Measurements from ENCODE around the gene COX7A2L.

The COX7A2L gene

DNA sequence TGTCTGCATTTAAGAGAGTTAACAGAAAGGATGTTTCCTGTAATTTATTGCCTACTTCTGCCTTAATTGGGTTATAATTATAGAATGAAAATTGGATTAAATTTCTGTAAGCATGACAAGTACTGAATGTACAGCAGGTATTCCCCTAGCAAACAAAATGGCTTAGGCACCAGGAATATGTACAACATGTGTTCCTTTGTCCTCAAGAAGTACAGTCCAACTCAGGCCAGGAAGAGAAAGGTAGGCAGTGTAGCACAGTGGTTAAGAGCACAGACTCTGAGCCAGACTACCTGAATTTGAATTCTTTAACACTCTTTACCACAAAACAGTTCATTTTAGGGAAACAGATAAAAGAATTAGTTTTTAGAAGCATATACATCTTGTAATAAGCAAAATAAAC lies 43.1 kb downstream of the COX7A2L start:
- DNase-seq = no peak
- Histone ChIP-seq H3K9me3 (ENCODE audit: control extremely low read depth in 1 of 5, control insufficient read depth in 4 of 5, insufficient read depth in 2 of 5, low read depth in 1 of 5, low read length in 4 of 5) (no peaks in the 10 kb centered on the region), H3K4me3 (ENCODE audit: control insufficient read depth in 1 of 7, extremely low read depth in 1 of 7, insufficient read depth in 4 of 7, low read depth in 2 of 7, low read length in 6 of 7) (no peak overlapping the region), H3K36me3 (ENCODE audit: control insufficient read depth in 4 of 4, insufficient read depth in 4 of 4, low read length in 3 of 4) (peaks cover 3 to 24% (median 9%) of the 10 kb centered on the region in 4 experiments), H3K27me3 (replicated peaks in 2 of 5; ENCODE audit: control insufficient read depth in 4 of 5, insufficient read depth in 5 of 5, low read length in 4 of 5) (no peaks in the 10 kb centered on the region), H3K27ac (ENCODE audit: insufficient read depth in 1 of 2, low read depth in 1 of 2, low read length in 2 of 2, poor library complexity in 1 of 2, severe bottlenecking in 2 of 2) (no peak overlapping the region), H3K4me1 (ENCODE audit: control extremely low read depth in 1 of 4, control insufficient read depth in 4 of 4, insufficient read depth in 4 of 4, low read length in 3 of 4) (peaks cover 0 to 6% (median 0%) of the 10 kb centered on the region in 4 experiments)
- CTCF ChIA-PET = no interaction called here
- POLR2A ChIA-PET = no interaction called here

- DNase-seq = no peak
- Histone ChIP-seq H3K4me3 (ENCODE audit: control insufficient read depth in 1 of 7, extremely low read depth in 1 of 7, insufficient read depth in 4 of 7, low read depth in 2 of 7, low read length in 6 of 7) (no peak overlapping the region), H3K27me3 (replicated peaks in 2 of 5; ENCODE audit: control insufficient read depth in 4 of 5, insufficient read depth in 5 of 5, low read length in 4 of 5) (no peaks in the 10 kb centered on the region), H3K27ac (ENCODE audit: insufficient read depth in 1 of 2, low read depth in 1 of 2, low read length in 2 of 2, poor library complexity in 1 of 2, severe bottlenecking in 2 of 2) (no peak overlapping the region), H3K9me3 (ENCODE audit: control extremely low read depth in 1 of 5, control insufficient read depth in 4 of 5, insufficient read depth in 2 of 5, low read depth in 1 of 5, low read length in 4 of 5) (no peaks in the 10 kb centered on the region), H3K4me1 (ENCODE audit: control extremely low read depth in 1 of 4, control insufficient read depth in 4 of 4, insufficient read depth in 4 of 4, low read length in 3 of 4) (peaks cover 0 to 6% (median 0%) of the 10 kb centered on the region in 4 experiments), H3K36me3 (ENCODE audit: control insufficient read depth in 4 of 4, insufficient read depth in 4 of 4, low read length in 3 of 4) (peaks cover 3 to 24% (median 9%) of the 10 kb centered on the region in 4 experiments)
- POLR2A ChIA-PET = interaction anchor here (0.6 kb wide), 1 partner anchor 92 kb away, joined by 3 read pairs; no protein-coding TSS in a partner anchor
- WGBS (ENCODE audit: insufficient coverage) = 96% methylated on average over 3 of the region's 3 CpGs
- CTCF ChIA-PET = no interaction called here
Observed at GRCh38 chr2:42317486-42317885, 43.5 kb downstream of the COX7A2L start.

DNA sequence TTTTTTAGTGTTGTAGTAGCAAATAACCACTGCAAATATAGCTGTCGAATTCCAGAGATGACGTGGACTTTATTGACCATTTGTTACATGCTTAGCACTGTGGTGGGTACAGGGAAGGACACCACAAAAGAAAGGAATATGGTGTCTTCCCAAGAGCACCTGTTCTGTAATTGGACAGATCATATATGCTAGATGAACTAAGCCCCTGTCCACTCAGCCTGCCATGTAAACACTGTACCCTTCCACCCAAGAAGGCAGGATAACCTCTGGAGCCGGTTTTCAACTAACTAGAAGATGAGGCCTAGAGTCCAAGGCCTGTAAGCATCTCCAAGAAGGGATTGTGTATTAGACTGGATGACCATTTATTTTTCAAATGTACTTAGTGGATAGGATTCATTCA lies 44.1 kb downstream of the COX7A2L start:
- ChIA-PET CTCF (interaction anchor here (1.3 kb wide), 1 partner anchor 10 kb away, joined by 4 read pairs; no protein-coding TSS in a partner anchor), POLR2A (interaction anchor here (0.6 kb wide), 1 partner anchor 93 kb away, joined by 3 read pairs; no protein-coding TSS in a partner anchor)
- Histone ChIP-seq H3K4me1 (ENCODE audit: control extremely low read depth in 1 of 4, control insufficient read depth in 4 of 4, insufficient read depth in 4 of 4, low read length in 3 of 4) (peaks cover 0 to 6% (median 0%) of the 10 kb centered on the region in 4 experiments), H3K27ac (ENCODE audit: insufficient read depth in 1 of 2, low read depth in 1 of 2, low read length in 2 of 2, poor library complexity in 1 of 2, severe bottlenecking in 2 of 2) (no peak overlapping the region), H3K27me3 (replicated peaks in 2 of 5; ENCODE audit: control insufficient read depth in 4 of 5, insufficient read depth in 5 of 5, low read length in 4 of 5) (no peaks in the 10 kb centered on the region), H3K9me3 (ENCODE audit: control extremely low read depth in 1 of 5, control insufficient read depth in 4 of 5, insufficient read depth in 2 of 5, low read depth in 1 of 5, low read length in 4 of 5) (no peaks in the 10 kb centered on the region), H3K4me3 (ENCODE audit: control insufficient read depth in 1 of 7, extremely low read depth in 1 of 7, insufficient read depth in 4 of 7, low read depth in 2 of 7, low read length in 6 of 7) (no peak overlapping the region), H3K36me3 (ENCODE audit: control insufficient read depth in 4 of 4, insufficient read depth in 4 of 4, low read length in 3 of 4) (peaks cover 3 to 24% (median 9%) of the 10 kb centered on the region in 4 experiments)
- WGBS (ENCODE audit: insufficient coverage) = 76% methylated on average over 3 of the region's 3 CpGs
- no peak for DNase-seq

GRCh38 chr2:42315844-42316470 lies 45.1 kb downstream of the COX7A2L start:
- POLR2A ChIA-PET = no interaction called here

GRCh38 chr2:42314892-42315468 lies 46.0 kb downstream of the COX7A2L start:
- CTCF ChIA-PET = no interaction called here

More at GRCh38 chr2:42315844-42316470, 45.1 kb downstream of the COX7A2L start:
- CTCF ChIA-PET = interaction anchor here (0.8 to 1.3 kb wide), 2 partner anchors 11 to 13 kb away, joined by 3 to 4 read pairs; no protein-coding TSS in a partner anchor
- 100% methylated on average over 4 of the region's 6 CpGs for WGBS (ENCODE audit: insufficient coverage)
- Histone ChIP-seq H3K27ac (ENCODE audit: insufficient read depth in 1 of 2, low read depth in 1 of 2, low read length in 2 of 2, poor library complexity in 1 of 2, severe bottlenecking in 2 of 2) (no peak overlapping the region), H3K4me1 (ENCODE audit: control extremely low read depth in 1 of 4, control insufficient read depth in 4 of 4, insufficient read depth in 4 of 4, low read length in 3 of 4) (peaks cover 0 to 6% (median 0%) of the 10 kb centered on the region in 4 experiments), H3K27me3 (replicated peaks in 2 of 5; ENCODE audit: control insufficient read depth in 4 of 5, insufficient read depth in 5 of 5, low read length in 4 of 5) (no peaks in the 10 kb centered on the region), H3K4me3 (ENCODE audit: control insufficient read depth in 1 of 7, extremely low read depth in 1 of 7, insufficient read depth in 4 of 7, low read depth in 2 of 7, low read length in 6 of 7) (no peak overlapping the region), H3K9me3 (ENCODE audit: control extremely low read depth in 1 of 5, control insufficient read depth in 4 of 5, insufficient read depth in 2 of 5, low read depth in 1 of 5, low read length in 4 of 5) (no peaks in the 10 kb centered on the region), H3K36me3 (ENCODE audit: control insufficient read depth in 4 of 4, insufficient read depth in 4 of 4, low read length in 3 of 4) (peaks cover 3 to 19% (median 9%) of the 10 kb centered on the region in 4 experiments)
- no peak for DNase-seq

GRCh38 chr2:42312106-42312505 lies 48.9 kb downstream of the COX7A2L start:
- Histone ChIP-seq H3K36me3 (ENCODE audit: control insufficient read depth in 4 of 4, insufficient read depth in 4 of 4, low read length in 3 of 4) (peaks cover 0 to 7% (median 4%) of the 10 kb centered on the region in 4 experiments), H3K4me3 (ENCODE audit: control insufficient read depth in 1 of 7, extremely low read depth in 1 of 7, insufficient read depth in 4 of 7, low read depth in 2 of 7, low read length in 6 of 7) (no peak overlapping the region), H3K4me1 (ENCODE audit: control extremely low read depth in 1 of 4, control insufficient read depth in 4 of 4, insufficient read depth in 4 of 4, low read length in 3 of 4) (peaks cover 0 to 6% (median 0%) of the 10 kb centered on the region in 4 experiments), H3K9me3 (ENCODE audit: control extremely low read depth in 1 of 5, control insufficient read depth in 4 of 5, insufficient read depth in 2 of 5, low read depth in 1 of 5, low read length in 4 of 5) (no peaks in the 10 kb centered on the region), H3K27me3 (replicated peaks in 2 of 5; ENCODE audit: control insufficient read depth in 4 of 5, insufficient read depth in 5 of 5, low read length in 4 of 5) (no peaks in the 10 kb centered on the region), H3K27ac (ENCODE audit: insufficient read depth in 1 of 2, low read depth in 1 of 2, low read length in 2 of 2, poor library complexity in 1 of 2, severe bottlenecking in 2 of 2) (no peak overlapping the region)
- POLR2A ChIA-PET = no interaction called here
- no peak for DNase-seq
- CTCF ChIA-PET = no interaction called here
- WGBS (ENCODE audit: insufficient coverage) = no CpG with 5 or more reads among the region's 4 CpGs

More at GRCh38 chr2:42314892-42315468, 46.0 kb downstream of the COX7A2L start:
- no peak overlapping the region for H3K4me3 ChIP-seq (ENCODE audit: control insufficient read depth in 1 of 7, extremely low read depth in 1 of 7, insufficient read depth in 4 of 7, low read depth in 2 of 7, low read length in 6 of 7)
- H3K27ac ChIP-seq (ENCODE audit: insufficient read depth in 1 of 2, low read depth in 1 of 2, low read length in 2 of 2, poor library complexity in 1 of 2, severe bottlenecking in 2 of 2) = no peak overlapping the region
- no peaks in the 10 kb centered on the region for H3K27me3 ChIP-seq (replicated peaks in 2 of 5; ENCODE audit: control insufficient read depth in 4 of 5, insufficient read depth in 5 of 5, low read length in 4 of 5)
- POLR2A ChIA-PET = no interaction called here
- H3K9me3 ChIP-seq (ENCODE audit: control extremely low read depth in 1 of 5, control insufficient read depth in 4 of 5, insufficient read depth in 2 of 5, low read depth in 1 of 5, low read length in 4 of 5) = no peaks in the 10 kb centered on the region
- H3K4me1 ChIP-seq (ENCODE audit: control extremely low read depth in 1 of 4, control insufficient read depth in 4 of 4, insufficient read depth in 4 of 4, low read length in 3 of 4) = peaks cover 0 to 6% (median 0%) of the 10 kb centered on the region in 4 experiments
- no CpG with 5 or more reads among the region's 3 CpGs for WGBS (ENCODE audit: insufficient coverage)
- DNase-seq = no peak
- peaks cover 3 to 18% (median 7%) of the 10 kb centered on the region in 4 experiments for H3K36me3 ChIP-seq (ENCODE audit: control insufficient read depth in 4 of 4, insufficient read depth in 4 of 4, low read length in 3 of 4)

DNA sequence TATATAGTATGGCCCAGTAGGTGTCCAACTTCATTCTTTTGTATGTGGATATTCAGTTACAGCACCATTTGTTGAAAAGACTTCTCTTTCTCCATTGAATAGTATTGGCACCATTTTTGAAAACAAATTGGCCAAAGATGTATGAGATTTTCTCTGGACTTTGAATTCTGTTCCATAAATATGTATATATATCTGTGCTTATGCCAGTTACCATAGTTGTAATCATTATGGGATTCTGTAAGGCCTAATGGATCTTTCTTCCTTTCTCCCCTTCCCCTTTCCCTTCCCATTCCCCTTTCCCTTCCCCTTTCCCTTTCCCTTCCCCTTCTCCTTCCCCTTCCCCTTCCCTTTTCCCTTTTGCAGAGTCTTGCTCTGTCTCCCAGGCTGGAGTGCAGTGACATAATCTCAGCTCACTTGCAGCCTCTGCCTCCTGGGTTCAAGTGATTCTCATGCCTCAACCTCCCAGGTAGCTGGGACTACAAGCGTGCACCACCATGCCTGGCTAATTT lies 51.0 kb downstream of the COX7A2L start:
- Histone ChIP-seq H3K27me3 (replicated peaks in 2 of 5; ENCODE audit: control insufficient read depth in 4 of 5, insufficient read depth in 5 of 5, low read length in 4 of 5) (no peaks in the 10 kb centered on the region), H3K36me3 (ENCODE audit: control insufficient read depth in 4 of 4, insufficient read depth in 4 of 4, low read length in 3 of 4) (peaks cover 0 to 6% (median 0%) of the 10 kb centered on the region in 4 experiments), H3K9me3 (ENCODE audit: control extremely low read depth in 1 of 5, control insufficient read depth in 4 of 5, insufficient read depth in 2 of 5, low read depth in 1 of 5, low read length in 4 of 5) (no peaks in the 10 kb centered on the region), H3K4me1 (ENCODE audit: control extremely low read depth in 1 of 4, control insufficient read depth in 4 of 4, insufficient read depth in 4 of 4, low read length in 3 of 4) (peaks cover 0 to 8% (median 0%) of the 10 kb centered on the region in 4 experiments), H3K27ac (ENCODE audit: insufficient read depth in 1 of 2, low read depth in 1 of 2, low read length in 2 of 2, poor library complexity in 1 of 2, severe bottlenecking in 2 of 2) (no peak overlapping the region), H3K4me3 (ENCODE audit: control insufficient read depth in 1 of 7, extremely low read depth in 1 of 7, insufficient read depth in 4 of 7, low read depth in 2 of 7, low read length in 6 of 7) (no peak overlapping the region)
- WGBS (ENCODE audit: insufficient coverage) = 100% methylated on average over 1 of the region's 1 CpG
- CTCF ChIA-PET = no interaction called here
- no peak for DNase-seq
- POLR2A ChIA-PET = no interaction called here
